HepG2 (cell line): ENCODE results near the gene ZC3H8. TPM values are rescaled to one million over a fixed set of nuclear protein-coding genes. Genes with fewer than 3 reads are reported as not detected.

ENCODE experiments used
- DBP ChIP-seq: sonication (generic); formaldehyde crosslinking; IDR thresholded peaks from 2 replicates; pipeline ENCODE4 v1.4.0; 2020; ENCODE audit warnings: missing genetic modification reagents; ENCODE audit errors: not compliant biosample characterization
- SP1 ChIP-seq, 2 experiments: fragments of 450-650 bp in 1 of 2; sonication (generic) in 1 of 2; formaldehyde crosslinking in 1 of 2; IDR thresholded peaks; 2 replicates each; pipeline versions ENCODE4 v1.4.0 to v1.6.1; 2016 to 2020; ENCODE audit warnings: missing genetic modification reagents in 1 of 2
- STAG1 ChIP-seq: sonication (generic); formaldehyde crosslinking; IDR thresholded peaks from 2 replicates; pipeline ENCODE4 v1.4.0; 2020; ENCODE audit warnings: missing genetic modification reagents
- SYNCRIP ChIP-seq: fragments of 200-400 bp; formaldehyde crosslinking; IDR thresholded peaks from 2 replicates; pipeline ENCODE4 v1.6.1; 2018; ENCODE audit warnings: mild to moderate bottlenecking, low read depth, low read length; ENCODE audit not compliant: insufficient read depth
- ZNF468 ChIP-seq: sonication (generic); formaldehyde crosslinking; IDR thresholded peaks from 2 replicates; pipeline ENCODE4 v1.8.0; 2022; ENCODE audit warnings: mild to moderate bottlenecking, moderate library complexity, missing genetic modification reagents
- ZNF496 ChIP-seq: sonication (generic); formaldehyde crosslinking; IDR thresholded peaks from 2 replicates; pipeline ENCODE4 v1.8.1; 2023; ENCODE audit warnings: mild to moderate bottlenecking, moderate library complexity, missing genetic modification reagents; ENCODE audit not compliant: insufficient replicate concordance
- ZNF788 ChIP-seq: sonication (generic); formaldehyde crosslinking; IDR thresholded peaks from 2 replicates; pipeline ENCODE4 v1.5.0; 2020; ENCODE audit warnings: mild to moderate bottlenecking, missing genetic modification reagents, borderline replicate concordance
- polyA plus RNA-seq, 8 experiments: library from polyadenylated mRNA; depleted of rRNA in 3 of 8; stranded (reverse) in 7 of 8; unstranded in 1 of 8; fragments of >200 nt; fragmentation: Illumina TruSeq in 4 of 8; extraction: Trizol in 4 of 8; gene quantifications; 2 replicates each; pipeline versions ENCODE4 v1.2.1 to v1.2.3, GENCODE V29; 2011 to 2016; ENCODE audit warnings: low read depth in 4 of 8, missing spikeins in 1 of 8, mixed read lengths in 1 of 8; ENCODE audit not compliant: insufficient read depth in 1 of 8
- total RNA-seq, 5 experiments: library from RNA; depleted of rRNA; stranded (reverse); fragments of >200 nt; fragmentation: Illumina TruSeq; extraction: Trizol; gene quantifications; 2 replicates each; pipeline ENCODE4 v1.2.3, GENCODE V29; 2016; ENCODE audit warnings: low read depth in 1 of 5
- TF ChIP-seq, protein P1 (sequence below), 2 experiments: sonication (generic) in 1 of 2; formaldehyde crosslinking in 1 of 2; IDR thresholded peaks; 2 replicates each; pipeline versions ENCODE4 v1.6.1 to v1.9.0; 2014 to 2022; ENCODE audit warnings: antibody characterized with exemption in 1 of 2, borderline replicate concordance in 1 of 2, inconsistent platforms in 1 of 2, low read depth in 1 of 2, missing genetic modification reagents in 1 of 2

ZC3H8 gene
- total and polyA plus RNA-seq, 2 of the 13 experiments (the other 11 are each of a cell fraction or from before 2014, with no cell fraction given): 4.5 to 17.0 TPM

DNA sequence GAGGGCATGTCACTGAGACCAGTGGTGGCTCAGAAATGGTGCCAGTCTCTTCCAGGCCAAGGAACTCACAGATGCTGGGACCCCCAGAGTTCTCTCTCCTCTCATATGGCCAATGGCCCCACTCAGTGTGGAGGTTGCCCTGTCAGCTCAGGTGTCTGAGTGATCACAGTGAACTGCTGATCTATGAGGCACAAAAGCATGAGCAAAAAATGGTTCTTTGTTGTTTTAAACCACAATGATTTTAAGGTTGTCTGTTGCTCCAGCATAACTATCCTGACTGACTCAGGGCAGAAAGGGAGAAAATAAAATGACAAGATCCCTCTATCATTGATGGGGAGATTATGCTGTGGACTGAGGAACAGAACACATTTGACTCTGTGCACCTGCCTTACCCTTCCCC, 58.9 kb downstream of the ZC3H8 start (continued):
- TF ChIP-seq, protein P1, sequence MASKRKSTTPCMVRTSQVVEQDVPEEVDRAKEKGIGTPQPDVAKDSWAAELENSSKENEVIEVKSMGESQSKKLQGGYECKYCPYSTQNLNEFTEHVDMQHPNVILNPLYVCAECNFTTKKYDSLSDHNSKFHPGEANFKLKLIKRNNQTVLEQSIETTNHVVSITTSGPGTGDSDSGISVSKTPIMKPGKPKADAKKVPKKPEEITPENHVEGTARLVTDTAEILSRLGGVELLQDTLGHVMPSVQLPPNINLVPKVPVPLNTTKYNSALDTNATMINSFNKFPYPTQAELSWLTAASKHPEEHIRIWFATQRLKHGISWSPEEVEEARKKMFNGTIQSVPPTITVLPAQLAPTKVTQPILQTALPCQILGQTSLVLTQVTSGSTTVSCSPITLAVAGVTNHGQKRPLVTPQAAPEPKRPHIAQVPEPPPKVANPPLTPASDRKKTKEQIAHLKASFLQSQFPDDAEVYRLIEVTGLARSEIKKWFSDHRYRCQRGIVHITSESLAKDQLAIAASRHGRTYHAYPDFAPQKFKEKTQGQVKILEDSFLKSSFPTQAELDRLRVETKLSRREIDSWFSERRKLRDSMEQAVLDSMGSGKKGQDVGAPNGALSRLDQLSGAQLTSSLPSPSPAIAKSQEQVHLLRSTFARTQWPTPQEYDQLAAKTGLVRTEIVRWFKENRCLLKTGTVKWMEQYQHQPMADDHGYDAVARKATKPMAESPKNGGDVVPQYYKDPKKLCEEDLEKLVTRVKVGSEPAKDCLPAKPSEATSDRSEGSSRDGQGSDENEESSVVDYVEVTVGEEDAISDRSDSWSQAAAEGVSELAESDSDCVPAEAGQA (IDR thresholded peaks at IDR 0.05; ENCODE audit: low read depth): no peak
- TF ChIP-seq, protein P1 (CRISPR knock-in tag; IDR thresholded peaks at IDR 0.05; ENCODE audit: borderline replicate concordance): no peak
- TF ChIP-seq ZNF496 (CRISPR knock-in tag) (no peak), SP1 (IDR thresholded peaks at IDR 0.05) (no peak), SP1 (CRISPR knock-in tag; IDR thresholded peaks at IDR 0.05) (no peak), ZNF468 (CRISPR knock-in tag) (no peak), DBP (no peak), SYNCRIP (no peak), ZNF788 (CRISPR knock-in tag) (no peak), STAG1 (CRISPR knock-in tag) (no peak)
